ENCODE data around the gene SLC7A9.
"Not testable (repeated sequence)": the region's sequence is repeated elsewhere in the genome, so short reads cannot be mapped to it uniquely, and the experiment has no call there.

SLC7A9 gene

DNA sequence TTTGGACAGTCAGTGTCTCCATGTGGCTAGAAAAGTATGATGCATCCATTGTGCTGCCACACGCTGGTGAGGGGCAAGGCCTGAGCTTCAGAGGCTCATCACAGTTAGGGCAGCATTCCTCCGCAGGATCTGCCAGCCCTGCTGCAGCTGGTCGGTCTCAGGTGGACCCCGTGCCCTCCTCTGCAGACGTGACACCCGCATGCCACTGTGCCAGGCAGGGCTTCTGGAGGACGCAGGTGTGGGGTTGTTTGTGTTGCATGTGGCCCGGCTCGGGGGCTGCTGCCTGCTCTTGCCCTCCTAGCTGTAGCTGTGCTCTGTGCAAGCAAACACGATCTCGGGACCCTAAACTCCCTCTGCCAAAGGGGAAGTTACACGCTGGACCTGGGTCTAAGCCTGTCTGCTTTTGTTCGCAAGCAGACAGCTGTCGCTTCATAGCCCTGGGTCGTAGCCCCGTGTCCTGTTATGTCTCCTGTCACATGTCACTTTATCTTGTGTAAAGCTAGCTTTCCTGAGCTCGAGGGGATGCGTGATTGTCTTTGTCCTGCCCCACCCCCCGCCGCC lies 45.3 kb downstream of the SLC7A9 start:
- no peak for DNase-seq

DNA sequence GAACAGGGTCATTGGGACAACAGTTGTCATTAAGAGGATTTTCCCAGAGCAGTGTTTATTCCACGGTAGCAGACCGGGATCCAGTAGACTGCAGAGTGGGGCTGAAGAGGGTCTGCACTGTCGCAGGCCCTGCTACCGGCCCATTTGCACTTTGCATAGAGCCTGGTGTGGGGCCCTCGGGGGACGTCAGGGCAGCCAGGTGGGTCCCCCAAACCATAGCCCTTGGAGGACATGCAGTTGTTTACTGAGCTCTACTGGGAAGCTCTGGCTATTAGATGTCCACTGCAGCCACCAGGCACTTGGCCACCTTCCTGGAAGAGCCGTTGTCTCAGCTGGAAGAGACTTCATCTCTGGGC lies 45.8 kb downstream of the SLC7A9 start:
- no peak for DNase-seq

DNA sequence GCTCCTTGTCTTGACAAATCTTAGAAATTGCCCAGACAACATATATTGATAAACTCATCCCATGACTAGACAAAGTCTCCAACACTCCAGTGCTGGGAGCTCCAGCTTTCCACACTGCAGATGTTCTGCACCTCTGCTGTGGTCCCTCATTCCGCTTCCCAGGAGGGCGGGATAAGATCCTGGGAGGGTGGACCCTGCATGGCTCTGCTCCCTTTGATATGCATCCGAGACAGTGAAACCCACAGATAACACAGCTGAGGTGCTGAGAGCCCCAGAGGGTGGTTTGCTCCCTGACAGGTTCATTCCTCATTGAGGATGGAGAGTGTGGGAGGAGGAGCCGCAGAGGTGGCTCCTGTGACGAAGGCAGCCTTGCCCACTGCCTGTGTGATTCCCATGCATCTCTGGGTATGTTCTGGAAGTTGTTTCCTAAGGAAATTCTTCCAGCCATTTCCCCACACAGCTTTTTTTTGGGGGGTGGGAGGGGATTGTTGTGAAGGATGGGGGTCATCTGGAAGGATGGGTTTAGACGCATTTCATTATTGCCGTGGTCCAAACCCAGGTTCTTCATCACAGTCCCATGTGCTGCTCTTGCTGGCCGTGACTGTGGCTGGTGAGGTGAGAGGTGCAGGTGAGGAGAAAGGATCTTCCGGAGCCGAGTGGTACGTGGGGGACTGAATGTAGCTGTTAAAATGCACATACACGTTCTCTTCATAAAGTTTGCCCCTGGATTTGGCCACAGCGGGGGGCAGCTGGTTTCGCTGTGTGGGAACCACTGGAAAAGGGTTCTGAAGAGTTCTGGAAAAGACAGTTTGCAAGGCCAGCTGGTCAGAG lies 46.4 kb downstream of the SLC7A9 start:
- DNase-seq = no peak

DNA sequence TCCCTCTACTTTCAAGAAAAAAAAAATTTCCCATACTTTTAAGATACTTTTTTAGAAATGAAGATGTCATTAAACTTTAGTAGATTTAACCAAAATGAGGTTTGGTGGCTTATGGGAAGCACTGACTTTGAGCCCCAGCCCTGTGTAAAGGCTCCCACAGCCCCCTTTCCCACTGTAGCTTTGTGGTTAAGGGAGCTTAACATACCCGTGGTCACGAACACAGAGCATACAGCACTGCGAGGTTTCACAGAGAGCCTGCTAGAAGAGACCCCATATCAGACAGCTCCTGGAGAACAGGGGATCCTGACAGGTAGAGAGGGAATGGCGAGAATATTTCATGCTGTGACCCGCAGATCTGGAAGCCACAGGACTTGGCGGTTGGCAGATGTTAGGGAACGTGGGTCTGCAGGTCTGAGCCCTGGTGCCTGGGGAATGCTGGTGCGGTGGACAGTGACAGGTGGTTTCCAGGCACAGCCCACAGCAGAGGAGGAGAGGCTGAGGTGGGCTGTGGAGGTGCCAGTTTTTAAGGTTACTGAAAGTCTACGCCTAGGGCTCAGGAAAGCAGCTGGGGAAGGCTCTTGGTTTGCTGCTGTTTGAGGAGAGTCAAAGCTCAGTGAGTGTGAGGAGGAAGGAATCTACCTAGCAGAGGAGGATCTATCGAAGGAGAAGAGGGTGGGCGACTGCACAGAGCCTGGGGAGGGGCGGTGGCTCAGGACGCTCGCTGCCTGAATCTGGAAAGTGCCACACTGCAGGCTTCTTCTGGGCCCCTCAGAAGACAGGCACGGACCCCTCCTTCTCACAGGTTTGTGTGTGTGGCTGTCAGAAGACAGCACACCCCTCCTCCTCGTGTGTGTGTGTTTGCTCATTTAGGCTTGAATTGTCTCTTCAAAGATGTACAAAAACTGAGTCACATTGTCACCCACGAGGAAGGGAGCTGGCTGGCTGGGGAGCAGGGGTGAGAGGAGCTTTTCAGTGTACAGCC lies 49.9 kb downstream of the SLC7A9 start:
- no peak for DNase-seq

DNA sequence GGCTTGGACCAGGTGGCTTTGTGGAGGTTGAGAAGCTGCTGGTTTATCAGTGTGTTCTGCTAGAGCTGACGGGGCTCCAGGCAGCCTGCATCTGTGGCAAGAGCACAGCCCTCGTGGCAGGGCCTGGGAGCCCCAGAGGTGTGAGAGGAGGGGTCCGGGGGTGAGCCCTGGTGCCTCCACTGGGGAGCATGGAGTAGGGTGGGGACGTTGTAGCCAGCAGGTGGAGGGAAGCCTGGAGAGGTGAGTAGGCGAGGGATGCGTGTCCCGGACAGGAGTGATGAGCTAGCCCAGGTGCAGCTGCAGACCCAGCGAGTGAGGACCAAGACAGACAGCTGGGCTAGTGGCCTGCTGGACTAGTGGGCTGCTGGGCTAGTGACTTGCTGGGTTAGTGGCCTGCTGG lies 51.0 kb downstream of the SLC7A9 start:
- no peak for DNase-seq

DNA sequence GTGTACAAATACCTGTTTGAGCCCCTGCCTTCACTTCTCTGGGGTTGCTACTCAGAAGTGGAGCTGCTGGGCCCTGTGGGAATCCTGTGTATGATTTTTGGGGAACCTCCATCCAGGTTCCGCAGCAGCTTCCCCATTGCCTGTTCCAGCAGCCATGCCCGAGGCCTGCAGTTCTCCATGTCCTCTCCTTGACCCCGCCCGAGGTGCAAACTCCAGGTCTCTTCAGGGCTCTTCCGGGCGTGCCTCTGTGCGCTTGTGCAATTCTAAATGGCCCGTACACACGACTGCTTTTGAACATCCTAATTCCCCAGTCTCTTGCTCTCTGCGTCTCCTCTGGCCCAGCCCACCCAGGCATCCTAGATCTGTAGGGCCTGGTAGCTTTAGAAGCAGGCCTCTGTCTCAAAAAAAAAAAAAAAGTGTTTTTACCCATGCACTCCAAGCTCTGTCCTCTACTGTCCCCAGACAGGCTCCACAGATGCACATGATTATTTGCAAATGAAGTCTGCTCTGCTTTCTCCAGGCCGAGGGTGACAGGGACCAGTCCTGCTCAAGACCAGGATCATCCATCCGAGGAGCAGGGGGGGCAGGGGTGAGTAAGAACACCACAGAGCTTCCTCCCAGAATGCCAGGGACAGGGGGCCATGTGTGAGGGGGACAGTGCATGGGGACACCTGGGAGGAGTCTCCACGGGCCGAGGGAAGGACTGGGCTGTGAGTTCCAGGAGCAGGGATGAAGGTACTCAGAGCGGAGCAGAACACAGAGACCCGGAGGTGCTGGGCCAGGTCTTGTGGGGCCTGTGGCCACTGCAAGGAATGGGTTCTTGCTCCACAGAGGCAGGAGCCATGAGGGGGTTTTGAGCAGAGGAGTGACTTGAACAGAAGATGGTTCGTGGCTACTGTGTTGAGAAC lies 51.7 kb downstream of the SLC7A9 start:
- DNase-seq = no peak

DNA sequence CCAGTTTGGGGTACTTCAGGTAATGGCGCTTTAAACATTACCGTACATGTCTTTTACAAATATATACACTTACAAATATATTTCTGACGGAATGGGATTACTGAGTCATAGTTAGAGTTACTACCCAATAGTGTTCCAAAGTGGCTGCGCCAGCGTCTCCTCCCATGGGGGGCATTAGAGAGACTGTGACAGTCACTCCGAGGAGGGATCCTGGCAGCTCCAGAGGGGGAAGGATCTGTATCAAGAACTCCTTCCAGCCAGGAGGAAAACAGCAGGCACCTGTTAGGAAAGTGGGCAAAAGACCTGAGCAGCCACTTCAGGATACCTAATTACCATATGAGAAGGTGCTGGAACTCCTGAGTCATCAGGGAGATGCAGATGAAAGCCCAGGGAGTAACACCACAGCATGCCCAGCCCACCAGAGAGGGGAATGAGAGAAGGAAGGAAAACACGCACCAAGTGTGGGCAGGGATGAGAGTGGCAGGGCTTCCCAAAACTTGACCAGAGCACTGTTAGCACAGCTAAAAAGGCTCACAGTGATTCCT lies 52.9 kb downstream of the SLC7A9 start:
- DNase-seq = no peak

DNA sequence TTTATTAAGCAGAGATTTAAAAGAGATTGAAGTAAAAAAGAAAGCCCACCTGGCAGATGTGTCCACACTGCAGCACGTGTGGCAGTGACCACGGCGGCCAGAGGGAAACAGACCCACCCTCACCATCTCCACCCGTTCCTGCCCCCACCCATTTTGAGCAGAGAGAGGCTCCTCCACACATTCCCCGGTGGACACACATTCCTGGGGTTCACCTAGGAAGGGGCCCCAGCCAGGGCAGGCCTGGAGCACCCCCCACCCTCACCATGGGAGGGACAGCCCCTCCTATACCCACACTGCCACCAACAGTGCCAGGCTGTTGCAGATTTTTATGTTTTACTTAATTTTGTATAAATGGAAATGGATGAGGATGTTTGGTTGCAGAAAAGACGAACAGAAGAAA lies 54.9 kb downstream of the SLC7A9 start:
- DNase-seq = no peak

DNA sequence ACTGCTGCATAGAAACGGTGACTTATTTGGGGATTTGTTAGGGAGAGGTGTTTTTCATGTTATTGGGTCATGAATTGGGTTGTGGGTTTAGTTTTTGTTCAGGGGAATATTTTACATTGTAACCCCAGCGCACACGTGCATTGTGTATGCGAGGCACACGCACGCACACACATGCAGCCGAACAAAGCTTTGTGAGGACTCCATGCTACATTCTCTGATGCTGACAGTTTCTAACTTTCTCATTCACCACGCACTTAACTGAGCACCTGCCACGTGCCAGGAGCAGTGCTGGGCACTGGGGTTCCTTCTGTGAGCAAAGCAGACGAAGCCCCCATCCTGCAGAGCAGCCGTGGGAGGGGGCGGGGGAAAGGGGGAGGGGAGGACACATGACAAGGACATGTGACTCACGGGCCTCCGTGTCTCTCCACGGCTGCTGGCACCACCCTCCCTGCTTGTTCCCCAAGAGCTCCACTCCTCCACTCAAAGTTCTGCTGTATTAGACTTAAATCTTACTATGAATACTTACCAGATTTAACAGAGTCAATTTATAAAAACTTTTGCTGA lies 55.6 kb downstream of the SLC7A9 start:
- DNase-seq = no peak

DNA sequence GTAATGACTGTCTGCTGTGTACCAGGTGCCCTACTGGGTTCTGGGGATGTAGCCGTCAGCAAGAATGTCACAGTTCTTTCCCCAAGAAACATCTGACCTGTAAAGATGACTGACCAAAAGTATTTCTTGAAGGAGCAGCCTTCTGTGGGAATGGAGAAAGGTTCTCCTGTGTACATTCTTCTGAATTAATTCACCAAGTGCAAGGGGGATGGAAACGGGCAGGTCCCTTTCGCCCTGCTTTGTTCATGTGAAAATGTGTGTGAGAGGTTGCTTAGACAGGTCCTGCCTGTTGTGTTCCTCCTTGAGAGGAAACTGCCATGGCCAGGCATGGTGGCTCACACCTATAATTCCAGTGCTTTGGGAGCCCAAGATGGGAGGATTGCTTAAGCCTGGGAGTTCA lies 57.0 kb downstream of the SLC7A9 start:
- no peak for DNase-seq

DNA sequence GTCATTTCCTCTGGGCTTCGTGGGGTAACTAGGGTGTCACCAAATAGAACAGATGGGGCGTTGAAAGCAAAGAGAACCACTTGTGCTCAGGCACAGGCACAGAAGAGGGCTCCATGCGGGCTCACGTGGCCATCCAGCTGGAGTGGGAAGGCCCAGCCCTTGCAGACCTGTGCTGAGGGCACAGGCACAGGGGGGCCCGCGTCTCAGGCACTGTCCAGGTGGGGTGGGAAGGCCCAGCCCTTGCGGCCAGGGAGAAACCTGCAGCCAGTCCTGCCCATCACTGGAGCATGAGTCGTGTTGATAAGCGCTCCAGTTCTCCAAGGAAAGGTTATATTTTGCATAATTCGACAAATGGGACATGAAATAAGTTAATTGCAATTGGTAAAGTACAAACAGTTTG lies 57.5 kb downstream of the SLC7A9 start:
- no peak for DNase-seq

DNA sequence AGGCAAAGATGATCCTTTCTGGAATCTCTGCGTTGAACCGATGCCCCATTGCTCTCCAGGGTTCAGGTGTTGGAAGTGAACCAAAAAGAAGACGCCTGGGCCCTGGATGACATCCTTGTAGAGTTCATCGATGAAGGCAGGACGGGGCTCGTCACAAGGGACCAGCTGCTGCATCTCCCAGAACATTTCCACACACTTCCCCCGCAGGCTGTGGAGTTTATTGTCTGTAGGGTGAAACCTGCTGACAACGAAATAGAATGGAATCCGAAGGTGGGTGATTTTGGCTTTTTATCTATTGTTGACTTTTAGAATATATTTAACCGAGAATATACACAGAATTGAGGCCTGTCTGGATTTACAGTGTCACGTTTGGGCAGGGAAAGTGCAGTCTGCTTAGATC lies 58.4 kb downstream of the SLC7A9 start:
- DNase-seq = no peak

DNA sequence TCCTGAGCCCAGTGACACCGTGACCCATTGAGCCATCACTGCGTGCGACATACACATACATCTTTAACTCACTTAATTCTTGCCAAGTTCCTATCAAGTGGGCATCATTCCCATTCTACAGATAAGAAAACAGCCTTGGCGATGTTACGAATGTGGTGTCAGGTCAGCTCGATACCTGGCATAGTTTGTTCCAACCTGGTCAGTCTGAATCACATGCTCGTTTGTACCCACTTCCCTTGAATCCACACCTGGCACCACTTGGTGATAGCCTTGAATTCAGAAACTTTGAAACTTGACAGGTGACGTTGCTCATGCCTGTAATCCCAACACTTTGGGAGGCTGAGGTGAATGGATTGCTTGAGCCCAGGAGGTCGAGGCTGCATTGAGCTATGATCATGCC lies 59.1 kb downstream of the SLC7A9 start:
- DNase-seq = no peak

DNA sequence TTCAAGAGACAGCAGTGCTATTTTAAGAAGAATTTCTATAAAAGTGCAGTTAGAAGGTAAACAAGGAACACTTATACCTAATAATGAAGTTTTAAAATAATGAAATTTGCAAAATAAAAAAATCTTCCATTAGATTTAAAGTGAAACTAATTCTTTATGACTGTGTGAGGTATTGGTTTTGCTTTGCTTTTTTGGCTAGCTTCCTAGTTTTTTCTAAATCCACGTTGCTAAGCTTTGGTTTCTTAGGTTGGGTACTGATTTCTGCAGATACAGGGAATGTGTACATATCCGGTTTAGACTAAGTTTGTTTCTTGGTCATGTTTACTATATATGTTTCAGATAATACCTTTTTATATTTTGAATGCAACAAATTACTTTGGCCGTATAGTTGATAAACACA lies 59.8 kb downstream of the SLC7A9 start:
- no peak for DNase-seq

DNA sequence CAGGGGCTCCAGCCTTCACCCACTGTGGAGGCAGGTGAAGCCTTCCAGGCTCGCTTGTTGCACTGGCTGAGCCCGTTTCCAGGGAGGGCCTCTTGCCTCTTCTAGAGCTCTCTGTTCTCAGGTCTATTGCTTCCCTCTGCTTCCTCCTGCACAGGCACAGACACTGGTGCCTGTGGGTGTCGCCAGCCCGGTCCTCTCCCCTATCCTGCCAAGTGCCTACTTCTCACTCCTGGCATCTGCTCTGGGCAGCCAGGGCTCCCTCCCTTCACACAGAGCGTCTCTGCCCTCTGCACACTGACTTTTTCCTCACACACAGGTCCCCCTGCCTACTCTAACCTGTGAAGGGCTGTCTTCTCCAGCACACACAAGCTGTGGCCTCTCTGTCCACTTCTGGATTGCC lies 60.3 kb downstream of the SLC7A9 start:
- DNase-seq = no peak

DNA sequence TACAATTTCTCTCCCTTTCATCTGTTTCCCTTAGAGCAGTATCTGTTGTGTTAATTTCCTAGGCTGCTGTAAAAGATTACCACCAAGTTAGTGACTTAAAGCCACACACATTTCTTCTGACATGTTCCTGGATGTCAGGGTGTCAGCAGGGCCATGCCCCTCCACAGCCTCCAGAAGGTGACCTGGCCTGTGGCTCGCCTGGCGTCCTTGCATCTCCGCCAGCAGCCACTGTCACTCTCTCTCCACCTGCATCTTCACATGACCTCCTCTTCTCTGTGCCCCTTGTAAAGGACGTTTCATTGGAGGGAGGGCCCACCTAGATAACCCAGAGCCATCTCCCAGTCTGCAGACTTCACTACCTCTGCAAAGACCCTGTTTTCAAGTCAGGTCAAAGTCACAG lies 61.3 kb downstream of the SLC7A9 start:
- no peak for DNase-seq

DNA sequence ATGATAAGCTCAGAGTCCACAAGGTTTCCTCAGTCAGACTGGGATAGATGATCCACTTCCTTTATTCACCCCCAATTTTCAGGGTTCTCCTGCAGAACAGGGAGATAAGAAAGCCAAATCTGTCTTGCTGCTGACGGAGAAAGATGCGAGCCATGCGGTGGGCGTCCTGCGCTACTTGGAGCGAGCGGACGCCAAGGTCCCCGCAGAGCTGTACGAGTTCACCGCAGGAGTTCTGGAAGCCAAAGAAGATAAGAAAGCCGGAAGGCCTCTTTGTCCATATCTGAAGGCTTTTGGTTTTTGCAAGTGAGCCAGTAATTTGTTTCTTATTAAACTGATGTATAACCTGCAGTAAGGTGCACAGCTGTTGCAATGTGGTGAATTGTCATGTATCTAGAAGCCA lies 66.7 kb downstream of the SLC7A9 start:
- DNase-seq = no peak

DNA sequence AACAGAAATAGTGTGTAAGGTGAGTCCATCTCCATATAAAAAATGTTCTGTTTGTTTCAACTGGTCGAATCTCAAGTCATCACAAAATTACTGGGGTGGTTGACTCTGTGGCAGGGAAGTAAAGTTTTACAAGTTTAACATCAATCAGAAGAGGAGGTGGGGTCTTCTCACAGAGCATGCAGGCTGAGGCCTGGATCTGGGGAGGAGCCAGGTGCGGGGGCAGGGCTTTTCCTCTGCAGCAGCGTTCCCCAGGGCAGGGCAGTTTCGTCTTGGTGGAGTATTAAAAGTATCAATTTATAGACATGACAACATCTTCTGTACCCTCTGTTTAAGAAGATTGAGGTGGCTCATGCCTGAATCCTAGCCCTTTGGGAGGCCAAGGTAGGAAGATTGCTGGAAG lies 68.8 kb downstream of the SLC7A9 start:
- DNase-seq = no peak

DNA sequence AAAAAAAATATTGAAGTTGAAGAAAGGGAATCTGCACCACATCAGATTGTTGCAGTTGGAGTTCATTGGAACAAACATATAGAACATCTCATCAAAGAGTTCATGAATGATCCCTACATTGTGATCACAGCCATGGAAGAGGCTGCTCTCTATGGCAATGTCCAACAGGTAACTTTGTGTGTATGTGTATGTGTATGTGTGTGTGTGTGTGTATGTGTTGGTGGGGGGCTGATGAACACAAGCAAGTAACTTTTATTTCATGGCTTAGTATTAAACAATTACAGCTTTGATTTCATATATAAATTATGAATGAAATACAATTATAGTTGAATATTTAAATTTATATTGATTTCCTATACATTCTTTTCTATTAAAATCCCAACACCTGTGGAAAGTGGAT lies 69.4 kb downstream of the SLC7A9 start:
- DNase-seq = no peak

DNA sequence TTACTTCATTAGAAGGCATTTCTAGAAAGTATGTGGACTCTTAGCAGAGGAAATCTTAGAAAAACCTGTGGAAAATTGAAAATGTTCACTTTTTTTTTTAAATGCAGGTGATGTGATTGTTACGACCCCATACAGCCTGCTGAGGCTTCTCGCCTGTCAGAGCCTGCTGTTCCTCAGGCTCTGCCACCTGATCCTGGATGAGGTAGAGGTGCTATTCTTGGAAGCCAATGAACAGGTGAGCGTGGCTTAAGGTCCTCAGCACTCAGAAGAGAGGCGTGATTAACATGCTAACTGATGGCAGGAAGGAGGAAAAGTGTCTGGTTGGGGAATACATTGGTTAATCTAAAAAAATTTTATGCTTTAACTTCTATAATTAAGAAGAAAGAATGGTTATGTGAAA lies 71.4 kb downstream of the SLC7A9 start:
- DNase-seq = no peak

DNA sequence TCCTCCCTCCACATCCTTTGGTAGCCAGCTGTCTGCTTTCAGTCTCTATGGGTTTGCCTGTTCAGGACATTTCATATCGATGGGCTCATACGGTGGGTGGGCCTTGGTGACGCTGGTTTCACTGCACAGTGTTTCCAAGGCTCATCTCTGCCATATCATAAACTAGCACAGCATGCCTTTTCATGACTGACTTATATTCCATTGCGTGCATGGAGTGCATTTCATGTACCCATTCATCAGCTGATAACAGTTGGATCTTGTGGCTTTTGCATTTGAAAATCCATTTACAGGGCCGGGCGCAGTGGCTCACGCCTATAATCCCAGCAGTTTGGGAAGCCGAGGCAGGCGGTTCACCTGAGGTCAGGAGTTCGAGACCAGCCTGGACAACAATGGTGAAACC lies 80.1 kb downstream of the SLC7A9 start:
- no peak for DNase-seq

DNA sequence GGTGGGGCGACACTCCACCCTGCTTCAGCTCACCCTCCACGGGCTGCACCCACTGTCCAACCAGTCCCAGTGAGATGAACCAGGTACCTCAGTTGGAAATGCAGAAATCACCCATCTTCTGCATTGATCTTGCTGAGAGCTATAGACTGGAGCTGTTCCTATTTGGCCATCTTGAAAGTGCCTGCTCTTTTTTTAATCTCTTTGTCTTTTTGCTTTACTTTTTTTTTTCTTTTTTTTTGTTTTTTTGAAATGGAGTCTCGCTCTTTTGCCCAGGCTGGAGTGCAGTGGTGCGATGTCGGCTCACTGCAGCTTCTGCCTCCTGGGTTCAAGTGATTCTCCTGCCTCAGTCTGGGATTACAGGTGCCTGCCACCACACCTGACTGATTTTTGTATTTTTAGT lies 81.7 kb downstream of the SLC7A9 start:
- not testable (repeated sequence) for DNase-seq

Data from inflammatory macrophage treated with lipopolysaccharide for 4 hours (primary cell).